Measurements from ENCODE around the gene RTN4.

RTN4 gene

GRCh38 chr2:55035716-55036115 lies 14.5 kb downstream of the RTN4 start:
- DNase-seq: no peak

- no peak for DNase-seq
These were observed 16.3 kb downstream of the RTN4 start for GRCh38 chr2:55033921-55034320.

GRCh38 chr2:55033076-55033742 lies 17.0 kb downstream of the RTN4 start:
- no peak for DNase-seq

GRCh38 chr2:55031505-55031904 lies 18.7 kb downstream of the RTN4 start:
- no peak for DNase-seq

- DNase-seq: no peak
These were observed 19.5 kb downstream of the RTN4 start for GRCh38 chr2:55030766-55031165.

GRCh38 chr2:55029098-55029497 lies 21.2 kb downstream of the RTN4 start:
- no peak for DNase-seq

GRCh38 chr2:55027226-55027625 lies 23.0 kb downstream of the RTN4 start:
- DNase-seq: no peak

- no peak for DNase-seq
These were observed 24.0 kb downstream of the RTN4 start for GRCh38 chr2:55026202-55026601.

GRCh38 chr2:55025627-55026026 lies 24.6 kb downstream of the RTN4 start:
- no peak for DNase-seq

- DNase-seq: no peak
These were observed 25.2 kb downstream of the RTN4 start for GRCh38 chr2:55025082-55025481.

GRCh38 chr2:55022476-55022875 lies 27.8 kb downstream of the RTN4 start:
- no peak for DNase-seq

GRCh38 chr2:55019526-55020258 lies 30.6 kb downstream of the RTN4 start:
- DNase-seq: no peak

- DNase-seq: no peak
These were observed 31.6 kb downstream of the RTN4 start for GRCh38 chr2:55018619-55019018.

- no peak for DNase-seq
These were observed 32.4 kb downstream of the RTN4 start for GRCh38 chr2:55017880-55018279.

GRCh38 chr2:55017428-55017827 lies 32.8 kb downstream of the RTN4 start:
- no peak for DNase-seq

GRCh38 chr2:55014962-55015939 lies 35.0 kb downstream of the RTN4 start:
- DNase-seq: peak; percentile 1

GRCh38 chr2:55013936-55014335 lies 36.3 kb downstream of the RTN4 start:
- DNase-seq: no peak

- no peak for DNase-seq
These were observed 37.4 kb downstream of the RTN4 start for GRCh38 chr2:55012672-55013484.

- no peak for DNase-seq
These were observed 38.2 kb downstream of the RTN4 start for GRCh38 chr2:55011831-55012671.

GRCh38 chr2:55010915-55011314 lies 39.3 kb downstream of the RTN4 start:
- no peak for DNase-seq

GRCh38 chr2:55010149-55010591 lies 40.1 kb downstream of the RTN4 start:
- DNase-seq: no peak

Measured in T1000 (cell line).